CD4-positive, alpha-beta memory T cell (primary cell): ENCODE results near the gene PLPPR3. TPM values are rescaled to one million over a fixed set of nuclear protein-coding genes. Genes with fewer than 3 reads are reported as not detected.

Source experiments
- CTCF ChIA-PET: fragments of 350-600 bp; sonication (Branson Sonifier 250); formaldehyde crosslinking; loops from one replicate; lab custom pipeline; 2021; ENCODE audit warnings: inconsistent platforms; ENCODE audit not compliant: partially characterized antibody; lab: Charles Lee
- POLR2A ChIA-PET: fragments of 350-600 bp; sonication (Branson Sonifier 250); formaldehyde crosslinking; loops from one replicate; lab custom pipeline; 2021; ENCODE audit not compliant: partially characterized antibody; lab: Charles Lee
- DNase-seq, 5 donors: peaks; one replicate each; pipeline versions ENCODE4 v3.0.0 to v3.0.0-alpha.2; 2020 to 2022; ENCODE audit warnings: mixed read lengths in 1 of 5
- H3K27ac ChIP-seq: one replicate; pipeline ENCODE4 v1.7.0; 2013; ENCODE audit warnings: low read depth, low read length
- H3K27me3 ChIP-seq: 2 replicates; pipeline ENCODE4 v1.7.0; 2013; ENCODE audit warnings: mild to moderate bottlenecking, low read length, moderate library complexity; ENCODE audit not compliant: insufficient read depth
- H3K36me3 ChIP-seq: 2 replicates; pipeline ENCODE4 v1.7.0; 2013; ENCODE audit warnings: mild to moderate bottlenecking, low read length, moderate library complexity; ENCODE audit not compliant: insufficient read depth
- H3K4me1 ChIP-seq: 2 replicates; pipeline ENCODE4 v1.7.0; 2013; ENCODE audit warnings: mild to moderate bottlenecking, low read length, moderate library complexity; ENCODE audit not compliant: insufficient read depth
- H3K4me3 ChIP-seq, 2 donors: one replicate each; pipeline ENCODE4 v1.7.0; 2013; ENCODE audit warnings: low read length in 2 of 2, mild to moderate bottlenecking in 1 of 2
- H3K9me3 ChIP-seq, 2 donors: one replicate each; pipeline ENCODE4 v1.7.0; 2013; ENCODE audit warnings: low read length in 2 of 2, control low read depth in 1 of 2; ENCODE audit not compliant: control insufficient read depth in 1 of 2
- H3K27ac Mint-ChIP-seq, 7 donors: one replicate each; pipeline ENCODE4 v1.8.0; 2020 to 2021; ENCODE audit warnings: mixed read lengths in 7 of 7, mild to moderate bottlenecking in 6 of 7, inconsistent platforms in 3 of 7, moderate library complexity in 3 of 7
- H3K27me3 Mint-ChIP-seq, 2 donors: one replicate each; pipeline ENCODE4 v1.8.0; 2020 to 2021; ENCODE audit warnings: mixed read lengths in 2 of 2
- H3K36me3 Mint-ChIP-seq, 2 donors: one replicate each; pipeline ENCODE4 v1.8.0; 2020 to 2021; ENCODE audit warnings: mixed read lengths in 2 of 2, inconsistent platforms in 1 of 2, mild to moderate bottlenecking in 1 of 2
- H3K4me1 Mint-ChIP-seq, 4 donors: one replicate each; pipeline ENCODE4 v1.8.0; 2020 to 2021; ENCODE audit warnings: mixed read lengths in 4 of 4, mild to moderate bottlenecking in 1 of 4
- H3K4me3 Mint-ChIP-seq, 8 donors: one replicate each; pipeline ENCODE4 v1.8.0; 2020 to 2021; ENCODE audit warnings: mixed read lengths in 8 of 8, mild to moderate bottlenecking in 7 of 8, moderate library complexity in 6 of 8, inconsistent platforms in 3 of 8
- H3K9me3 Mint-ChIP-seq, 8 donors: one replicate each; pipeline ENCODE4 v1.8.0; 2020 to 2021; ENCODE audit warnings: mixed read lengths in 8 of 8, mild to moderate bottlenecking in 5 of 8, inconsistent platforms in 3 of 8, moderate library complexity in 1 of 8
- intact Hi-C: fragments of 100-400 bp; cut with micrococcal nuclease; formaldehyde crosslinking; loops from one replicate; pipeline ENCODE4 v1.15.1; 2023
- polyA plus RNA-seq, 2 donors: library from polyadenylated mRNA; unstranded; fragments of 300-500 nt; fragmentation: Illumina TruSeq; gene quantifications; one replicate each; pipeline ENCODE4 v1.2.3, GENCODE V29; 2021
- total RNA-seq, 2 experiments: library from RNA; stranded (reverse); gene quantifications; one replicate each; pipeline ENCODE4 v1.2.3, GENCODE V29; 2021

The PLPPR3 gene
- total and polyA plus RNA-seq, 4 experiments from 2014 or later = not detected

DNA sequence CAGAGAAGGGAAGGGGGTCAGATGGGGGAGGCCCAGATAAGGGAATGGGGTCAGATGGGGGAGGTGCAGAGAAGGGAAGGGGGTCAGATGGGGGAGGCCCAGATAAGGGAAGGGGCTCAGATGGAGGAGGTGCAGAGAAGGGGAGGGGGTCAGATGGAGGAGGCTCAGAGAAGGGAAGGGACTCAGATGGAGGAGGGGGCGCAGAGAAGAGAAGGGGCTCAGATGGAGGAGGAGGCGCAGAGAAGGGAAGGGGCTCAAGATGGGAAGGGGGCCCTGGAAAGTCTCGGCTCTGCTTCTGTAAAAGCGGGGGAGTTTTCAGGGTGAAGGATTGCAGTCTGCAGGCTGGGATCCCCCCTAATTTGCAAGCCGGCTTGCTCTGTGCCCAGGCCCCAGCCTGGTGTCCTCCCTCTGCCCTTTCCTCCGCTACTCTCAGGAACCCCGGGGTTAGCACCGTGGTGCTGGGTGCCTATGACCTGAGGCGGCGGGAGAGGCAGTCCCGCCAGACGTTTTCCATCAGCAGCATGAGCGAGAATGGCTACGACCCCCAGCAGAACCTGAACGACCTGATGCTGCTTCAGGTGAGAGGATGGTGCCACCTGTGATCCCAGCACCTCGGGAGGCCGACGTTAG, 7.5 kb upstream of the PLPPR3 start:
- Histone ChIP-seq H3K9me3 (no peaks in the 10 kb centered on the region), H3K4me3 (no peak overlapping the region), H3K36me3 (no peaks in the 10 kb centered on the region), H3K27ac (no peak overlapping the region), H3K27me3 (no peaks in the 10 kb centered on the region), H3K4me1 (no peaks in the 10 kb centered on the region)
- Mint-ChIP-seq H3K9me3 (no peaks in the 10 kb centered on the region), H3K4me1 (no peaks in the 10 kb centered on the region), H3K4me3 (no peak overlapping the region), H3K36me3 (no peaks in the 10 kb centered on the region), H3K27ac (no peak overlapping the region), H3K27me3 (no peaks in the 10 kb centered on the region)
- intact Hi-C loops = no loop called here
- DNase-seq = no peak
- POLR2A ChIA-PET = no interaction called here
- CTCF ChIA-PET = no interaction called here

- Histone ChIP-seq H3K36me3 (no peaks in the 10 kb centered on the region), H3K27me3 (no peaks in the 10 kb centered on the region), H3K27ac (no peak within 1 kb of the TSS), H3K9me3 (no peaks in the 10 kb centered on the region), H3K4me1 (no peaks in the 10 kb centered on the region), H3K4me3 (no peak within 1 kb of the TSS)
- ChIA-PET POLR2A (no interaction called here), CTCF (no interaction called here)
- intact Hi-C loops = no loop called here
- DNase-seq = no peak
- Mint-ChIP-seq H3K4me1 (no peaks in the 10 kb centered on the region), H3K36me3 (no peaks in the 10 kb centered on the region), H3K4me3 (no peak within 1 kb of the TSS), H3K9me3 (no peaks in the 10 kb centered on the region), H3K27ac (no peak within 1 kb of the TSS), H3K27me3 (peaks cover 4 to 5% of the 10 kb centered on the region in 2 donors)
These were observed 6.1 kb upstream of the PLPPR3 start, which contains the start of gene AZU1 for GRCh38 chr19:827710-828321. Gene AZU1 (plus strand): TSS chr19:827837. CDS start chr19:827847, 10 bp downstream.

GRCh38 chr19:827314-827709, 5.6 kb upstream of the PLPPR3 start:
- Histone ChIP-seq H3K4me1 (no peaks in the 10 kb centered on the region), H3K36me3 (no peaks in the 10 kb centered on the region), H3K9me3 (no peaks in the 10 kb centered on the region), H3K27ac (no peak overlapping the region), H3K4me3 (no peak overlapping the region), H3K27me3 (no peaks in the 10 kb centered on the region)
- H3K4me3 Mint-ChIP-seq = no peak overlapping the region
- H3K4me1 Mint-ChIP-seq = no peaks in the 10 kb centered on the region
- no peaks in the 10 kb centered on the region for H3K9me3 Mint-ChIP-seq
- intact Hi-C loops = no loop called here
- CTCF ChIA-PET = no interaction called here
- peaks cover 4 to 7% of the 10 kb centered on the region in 2 donors for H3K27me3 Mint-ChIP-seq
- POLR2A ChIA-PET = no interaction called here
- H3K36me3 Mint-ChIP-seq = no peaks in the 10 kb centered on the region
- no peak for DNase-seq
- no peak overlapping the region for H3K27ac Mint-ChIP-seq

GRCh38 chr19:825897-826644, 4.3 kb upstream of the PLPPR3 start:
- H3K27me3 ChIP-seq = no peaks in the 10 kb centered on the region
- H3K36me3 Mint-ChIP-seq = no peaks in the 10 kb centered on the region
- intact Hi-C loops = no loop called here
- no peaks in the 10 kb centered on the region for H3K9me3 Mint-ChIP-seq
- peaks cover 4 to 7% of the 10 kb centered on the region in 2 donors for H3K27me3 Mint-ChIP-seq
- POLR2A ChIA-PET = interaction anchor here (0.6 kb wide), 1 partner anchor 85 kb away, joined by 3 read pairs; no protein-coding TSS in a partner anchor
- H3K4me3 Mint-ChIP-seq = no peak overlapping the region
- no peaks in the 10 kb centered on the region for H3K9me3 ChIP-seq
- H3K4me1 Mint-ChIP-seq = no peaks in the 10 kb centered on the region
- H3K4me3 ChIP-seq = no peak overlapping the region
- H3K27ac ChIP-seq = no peak overlapping the region
- no peak overlapping the region for H3K27ac Mint-ChIP-seq
- CTCF ChIA-PET = no interaction called here
- H3K36me3 ChIP-seq = no peaks in the 10 kb centered on the region
- DNase-seq = no peak
- H3K4me1 ChIP-seq = no peaks in the 10 kb centered on the region

- Mint-ChIP-seq H3K27me3 (peaks cover 4 to 7% of the 10 kb centered on the region in 2 donors), H3K4me3 (no peak overlapping the region), H3K36me3 (no peaks in the 10 kb centered on the region), H3K27ac (no peak overlapping the region), H3K4me1 (no peaks in the 10 kb centered on the region), H3K9me3 (no peaks in the 10 kb centered on the region)
- no peak for DNase-seq
- Histone ChIP-seq H3K4me1 (no peaks in the 10 kb centered on the region), H3K27ac (no peak overlapping the region), H3K27me3 (no peaks in the 10 kb centered on the region), H3K36me3 (no peaks in the 10 kb centered on the region), H3K9me3 (no peaks in the 10 kb centered on the region), H3K4me3 (no peak overlapping the region)
- CTCF ChIA-PET = no interaction called here
- POLR2A ChIA-PET = no interaction called here
- intact Hi-C loops = no loop called here
These were observed 3.1 kb upstream of the PLPPR3 start for GRCh38 chr19:824885-825284.

DNA sequence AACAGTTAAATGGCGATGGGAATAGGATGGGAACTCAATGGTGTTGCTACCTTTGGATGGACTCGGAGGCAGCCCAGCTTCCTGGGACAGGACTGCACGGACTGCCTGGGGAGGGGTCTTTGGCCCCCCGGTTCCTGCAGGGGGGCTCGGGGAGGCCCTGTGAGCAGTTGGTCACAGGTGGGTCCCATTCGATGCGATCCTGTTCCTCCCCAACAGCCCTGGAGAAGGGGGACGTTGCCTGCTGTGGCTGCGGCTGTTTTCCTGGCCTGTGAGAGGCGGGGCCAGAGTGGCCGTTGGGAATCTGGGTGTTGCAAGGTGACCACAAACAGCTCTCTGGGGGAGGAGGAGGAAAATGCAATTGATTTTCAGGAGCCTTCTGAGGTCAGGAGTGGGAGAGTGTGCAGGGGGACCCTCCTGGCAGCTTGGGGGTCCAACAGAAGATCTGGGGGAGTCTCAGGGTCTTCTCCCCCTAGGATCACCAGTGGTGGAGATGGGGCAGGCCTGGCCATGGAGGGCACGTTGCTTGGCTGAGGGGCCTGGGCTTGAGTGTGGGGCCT, 1.9 kb upstream of the PLPPR3 start:
- Histone ChIP-seq H3K27me3 (no peaks in the 10 kb centered on the region), H3K4me1 (no peaks in the 10 kb centered on the region), H3K4me3 (no peak overlapping the region), H3K27ac (no peak overlapping the region), H3K9me3 (no peaks in the 10 kb centered on the region), H3K36me3 (no peaks in the 10 kb centered on the region)
- Mint-ChIP-seq H3K27me3 (peaks cover 4 to 7% of the 10 kb centered on the region in 2 donors), H3K36me3 (no peaks in the 10 kb centered on the region), H3K9me3 (no peaks in the 10 kb centered on the region), H3K4me1 (no peaks in the 10 kb centered on the region), H3K27ac (peak overlapping the region in 2 of 7 donors; percentile 12 to 57), H3K4me3 (no peak overlapping the region)
- ChIA-PET CTCF (no interaction called here), POLR2A (no interaction called here)
- intact Hi-C loops = no loop called here
- no peak for DNase-seq

DNA sequence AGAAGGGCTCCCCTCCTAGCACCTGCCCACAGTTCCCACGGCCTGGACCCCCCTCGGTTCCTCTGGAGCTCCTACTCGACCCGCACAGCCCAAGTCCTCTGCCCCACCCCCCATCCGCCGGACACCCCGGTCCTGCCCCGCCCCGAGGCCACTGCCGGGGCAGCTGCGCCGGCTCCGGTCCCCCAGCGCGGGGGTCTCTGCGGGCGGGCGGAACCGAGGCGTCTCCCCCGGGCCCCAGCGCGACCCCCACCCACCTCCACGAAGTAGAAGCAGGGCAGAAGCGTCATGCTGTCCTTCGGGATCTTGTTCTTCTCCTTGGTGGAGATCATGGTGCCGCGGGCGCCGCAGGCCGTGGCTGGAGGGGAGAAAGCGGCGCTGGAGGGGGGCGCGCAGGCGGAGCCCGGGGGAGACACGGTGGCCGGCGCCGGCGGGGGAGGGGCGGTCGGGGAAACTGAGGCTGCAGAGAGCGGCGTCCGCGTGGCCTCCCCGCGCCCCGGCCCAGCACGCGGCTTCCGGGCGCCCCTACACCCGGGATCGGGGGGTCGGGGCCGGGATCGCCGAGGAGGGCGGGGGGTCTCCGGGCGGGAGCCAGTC, 427 bp downstream of the PLPPR3 start:
- CTCF ChIA-PET = no interaction called here

More for the DNA sequence above, 427 bp downstream of the PLPPR3 start:
- no peak overlapping the region for H3K4me3 ChIP-seq
- no peak for DNase-seq
- no peaks in the 10 kb centered on the region for H3K27me3 ChIP-seq
- no peak overlapping the region for H3K27ac ChIP-seq
- intact Hi-C loops = no loop called here
- no peaks in the 10 kb centered on the region for H3K9me3 ChIP-seq
- peaks cover 0 to 5% (median 0%) of the 10 kb centered on the region in 8 donors for H3K9me3 Mint-ChIP-seq
- peaks cover 0 to 2% of the 10 kb centered on the region in 2 donors for H3K36me3 Mint-ChIP-seq
- POLR2A ChIA-PET = no interaction called here
- no peak overlapping the region for H3K27ac Mint-ChIP-seq
- no peaks in the 10 kb centered on the region for H3K4me1 ChIP-seq
- no peaks in the 10 kb centered on the region for H3K36me3 ChIP-seq
- peaks cover 0 to 3% (median 0%) of the 10 kb centered on the region in 4 donors for H3K4me1 Mint-ChIP-seq
- H3K27me3 Mint-ChIP-seq = peaks cover 4 to 7% of the 10 kb centered on the region in 2 donors
- no peak overlapping the region for H3K4me3 Mint-ChIP-seq
